ENCODE data around the gene KLHL29. TPM values are rescaled to one million over a fixed set of nuclear protein-coding genes. Genes with fewer than 3 reads are reported as not detected.

The KLHL29 gene
- total RNA-seq, 1 experiment from 2014 or later = 43.1 TPM

GRCh38 chr2:23555944-23556343 is 171.0 kb downstream of the KLHL29 start:
- BruUV-seq (replicated peaks) = no TSS peak

GRCh38 chr2:23556929-23557328 is 171.9 kb downstream of the KLHL29 start:
- Mint-ChIP-seq H3K9me3 (ENCODE audit: unreplicated experiment) (no peaks in the 10 kb centered on the region), H3K4me3 (ENCODE audit: unreplicated experiment) (no peak overlapping the region), H3K27me3 (ENCODE audit: insufficient read depth, unreplicated experiment) (no peaks in the 10 kb centered on the region), H3K4me1 (ENCODE audit: insufficient read depth, unreplicated experiment) (no peaks in the 10 kb centered on the region), H3K36me3 (ENCODE audit: insufficient read depth, unreplicated experiment) (peaks cover 9% of the 10 kb centered on the region), H3K27ac (ENCODE audit: low read depth, unreplicated experiment) (no peak overlapping the region)
- no TSS peak for BruUV-seq (replicated peaks)
- TF ChIP-seq CTCF (IDR thresholded peaks at IDR 0.05; ENCODE audit: unreplicated experiment) = no peak
- intact Hi-C loops (cut with micrococcal nuclease) = no loop called here
- ChIA-PET CTCF (no interaction called here), POLR2A (no interaction called here)
- DNase-seq (ENCODE audit: unreplicated experiment) = no peak

More at GRCh38 chr2:23555944-23556343, 171.0 kb downstream of the KLHL29 start:
- intact Hi-C loops (cut with micrococcal nuclease) = no loop called here
- CTCF ChIA-PET = no interaction called here
- H3K27ac Mint-ChIP-seq (ENCODE audit: low read depth, unreplicated experiment) = no peak overlapping the region
- H3K4me1 Mint-ChIP-seq (ENCODE audit: insufficient read depth, unreplicated experiment) = no peaks in the 10 kb centered on the region
- peaks cover 9% of the 10 kb centered on the region for H3K36me3 Mint-ChIP-seq (ENCODE audit: insufficient read depth, unreplicated experiment)
- H3K4me3 Mint-ChIP-seq (ENCODE audit: unreplicated experiment) = no peak overlapping the region
- TF ChIP-seq CTCF (IDR thresholded peaks at IDR 0.05; ENCODE audit: unreplicated experiment) = no peak
- no peaks in the 10 kb centered on the region for H3K27me3 Mint-ChIP-seq (ENCODE audit: insufficient read depth, unreplicated experiment)
- no peaks in the 10 kb centered on the region for H3K9me3 Mint-ChIP-seq (ENCODE audit: unreplicated experiment)
- POLR2A ChIA-PET = no interaction called here
- no peak for DNase-seq (ENCODE audit: unreplicated experiment)

- Mint-ChIP-seq H3K4me1 (ENCODE audit: insufficient read depth, unreplicated experiment) (no peaks in the 10 kb centered on the region), H3K27ac (ENCODE audit: low read depth, unreplicated experiment) (no peak overlapping the region), H3K4me3 (ENCODE audit: unreplicated experiment) (no peak overlapping the region), H3K9me3 (ENCODE audit: unreplicated experiment) (no peaks in the 10 kb centered on the region), H3K36me3 (ENCODE audit: insufficient read depth, unreplicated experiment) (peaks cover 9% of the 10 kb centered on the region), H3K27me3 (ENCODE audit: insufficient read depth, unreplicated experiment) (no peaks in the 10 kb centered on the region)
- DNase-seq (ENCODE audit: unreplicated experiment) = no peak
- intact Hi-C loops (cut with micrococcal nuclease) = no loop called here
- ChIA-PET POLR2A (no interaction called here), CTCF (no interaction called here)
- no peak for TF ChIP-seq CTCF (IDR thresholded peaks at IDR 0.05; ENCODE audit: unreplicated experiment)
- no TSS peak for BruUV-seq (replicated peaks)
These were observed 172.5 kb downstream of the KLHL29 start for GRCh38 chr2:23557455-23557854.

GRCh38 chr2:23559561-23560239 is 174.7 kb downstream of the KLHL29 start:
- peaks cover 9% of the 10 kb centered on the region for H3K36me3 Mint-ChIP-seq (ENCODE audit: insufficient read depth, unreplicated experiment)
- H3K4me3 Mint-ChIP-seq (ENCODE audit: unreplicated experiment) = no peak overlapping the region
- BruUV-seq (replicated peaks) = no TSS peak
- intact Hi-C loops (cut with micrococcal nuclease) = loop anchor here (10.0 kb wide), 2 partner anchors 175 to 875 kb away; partner anchors contain the start of gene KLHL29
- ChIA-PET POLR2A (no interaction called here), CTCF (interaction anchor here (0.6 kb wide), 1 partner anchor 17 kb away, joined by 4 read pairs; no protein-coding TSS in a partner anchor)
- H3K27ac Mint-ChIP-seq (ENCODE audit: low read depth, unreplicated experiment) = peak overlapping the region; percentile 24
- no peak for DNase-seq (ENCODE audit: unreplicated experiment)
- peaks cover 14% of the 10 kb centered on the region for H3K4me1 Mint-ChIP-seq (ENCODE audit: insufficient read depth, unreplicated experiment)
- TF ChIP-seq CTCF (IDR thresholded peaks at IDR 0.05; ENCODE audit: unreplicated experiment) = no peak
- no peaks in the 10 kb centered on the region for H3K27me3 Mint-ChIP-seq (ENCODE audit: insufficient read depth, unreplicated experiment)
- no peaks in the 10 kb centered on the region for H3K9me3 Mint-ChIP-seq (ENCODE audit: unreplicated experiment)
